Endothelial cell of umbilical vein (primary cell): ENCODE data around the gene BRCA1. TPM values are rescaled to one million over a fixed set of nuclear protein-coding genes. Genes with fewer than 3 reads are reported as not detected.
"Not testable (repeated sequence)": the region's sequence is repeated elsewhere in the genome, so short reads cannot be mapped to it uniquely, and the experiment has no call there.

Experiments used
- BruUV-seq: library from RNA; stranded (reverse); fragments of 400-500 nt; replicated peaks from 2 replicates; lab custom pipeline; 2021; lab: Mats Ljungman, UMichigan
- CTCF ChIA-PET: fragments of 300-600, 350-600 bp; sonication (Branson Sonifier 250); formaldehyde crosslinking; loops from one replicate; lab custom pipeline; 2021; ENCODE audit warnings: antibody characterized with exemption, inconsistent platforms; lab: Charles Lee
- POLR2A ChIA-PET: fragments of 300-600, 350-600 bp; sonication (Branson Sonifier 250); formaldehyde crosslinking; loops from one replicate; lab custom pipeline; 2021; ENCODE audit warnings: antibody characterized with exemption, inconsistent platforms; lab: Charles Lee
- DNase-seq: peaks from one replicate; pipeline ENCODE4 v3.0.0-alpha.2; 2011; ENCODE audit warnings: low read depth, low spot score
- FAIRE-seq: peaks from 2 replicates; lab custom pipeline; 2011; peaks lifted over from hg19 to GRCh38; lab: Jason Lieb, UNC
- H2AFZ ChIP-seq: 2 replicates; pipeline ENCODE4 v1.6.0; 2012; ENCODE audit warnings: low read depth, low read length, control low read depth, inconsistent platforms
- H3K27ac ChIP-seq: 2 replicates; pipeline ENCODE4 v1.5.1; 2011; ENCODE audit warnings: low read depth, mild to moderate bottlenecking, control low read depth, low read length, moderate library complexity; ENCODE audit not compliant: insufficient read depth
- H3K27me3 ChIP-seq, 2 experiments: 2 replicates each; pipeline versions ENCODE4 v1.6.0 to v1.6.1; 2011; ENCODE audit warnings: low read length in 2 of 2, mixed read lengths in 1 of 2; ENCODE audit not compliant: control insufficient read depth in 2 of 2, insufficient read depth in 2 of 2
- H3K36me3 ChIP-seq, 2 experiments: 2 replicates in 1 of 2; 3 replicates in 1 of 2; pipeline ENCODE4 v1.5.1; 2011; ENCODE audit warnings: low read length in 2 of 2, mild to moderate bottlenecking in 1 of 2, moderate library complexity in 1 of 2; ENCODE audit not compliant: control insufficient read depth in 2 of 2, insufficient read depth in 2 of 2; ENCODE audit errors: extremely low read depth in 1 of 2
- H3K4me1 ChIP-seq: 3 replicates; pipeline ENCODE4 v1.5.1; 2011; ENCODE audit warnings: mild to moderate bottlenecking, low read length; ENCODE audit not compliant: control insufficient read depth, insufficient read depth; ENCODE audit errors: extremely low read depth
- H3K4me2 ChIP-seq: 2 replicates; pipeline ENCODE4 v1.6.1; 2011; ENCODE audit warnings: low read length, control low read depth, mixed read lengths; ENCODE audit not compliant: insufficient read depth
- H3K4me3 ChIP-seq, 3 experiments: fragments of 200-600 bp in 1 of 3; sonication (generic), shearing (Covaris generic) in 1 of 3; replicated peaks in 1 of 3; 2 replicates each; pipeline ENCODE4 v1.5.1; 2011 to 2016; ENCODE audit warnings: control low read depth in 3 of 3, low read length in 3 of 3, mild to moderate bottlenecking in 2 of 3, inconsistent platforms in 1 of 3, low read depth in 1 of 3, moderate library complexity in 1 of 3; ENCODE audit not compliant: insufficient read depth in 1 of 3
- H3K79me2 ChIP-seq: 2 replicates; pipeline ENCODE4 v1.6.0; 2012; ENCODE audit warnings: low read length, inconsistent platforms; ENCODE audit not compliant: control insufficient read depth, insufficient read depth
- H3K9ac ChIP-seq: replicated peaks from 2 replicates; pipeline ENCODE3; 2011; ENCODE audit warnings: low read length, control low read depth; ENCODE audit not compliant: insufficient read depth; ENCODE audit errors: extremely low read depth
- H3K9me1 ChIP-seq: replicated peaks from 3 replicates; pipeline ENCODE4 v1.6.0; 2011; ENCODE audit warnings: mild to moderate bottlenecking, low read length; ENCODE audit not compliant: control insufficient read depth, insufficient read depth; ENCODE audit errors: extremely low read depth
- H3K9me3 ChIP-seq: replicated peaks from 2 replicates; pipeline ENCODE4 v1.5.1; 2012; ENCODE audit warnings: low read length, inconsistent platforms; ENCODE audit not compliant: control insufficient read depth, insufficient read depth
- H4K20me1 ChIP-seq: replicated peaks from 2 replicates; pipeline ENCODE3; 2011; ENCODE audit warnings: mild to moderate bottlenecking, low read length; ENCODE audit not compliant: control insufficient read depth, insufficient read depth; ENCODE audit errors: extremely low read depth
- MYC ChIP-seq: IDR thresholded peaks from one replicate; pipeline ENCODE4 v1.6.1; 2011; ENCODE audit warnings: mild to moderate bottlenecking, low read depth, low read length
- dilution Hi-C: fragments of 300-500 bp; cut with MboI; formaldehyde crosslinking; loops from one replicate; pipeline ENCODE4 v1.15.0; 2019; ENCODE audit warnings: low sequenced_read_pairs; ENCODE audit not compliant: extremely low pct_ligation_motif_present
- intact Hi-C: fragments of 100-400 bp; cut with micrococcal nuclease; formaldehyde crosslinking; loops from one replicate; pipeline ENCODE4 v1.10.0; 2022
- polyA plus RNA-seq, 4 experiments: library from polyadenylated mRNA; depleted of rRNA in 3 of 4; stranded (reverse) in 3 of 4; unstranded in 1 of 4; fragments of >200 nt; gene quantifications; 2 replicates each; pipeline versions ENCODE4 v1.2.1 to v1.2.3, GENCODE V29; 2011 to 2012; ENCODE audit warnings: missing spikeins in 1 of 4
- total RNA-seq: library from RNA; stranded (reverse); gene quantifications from 2 replicates; pipeline ENCODE4 v1.2.3, GENCODE V29; 2021

Gene BRCA1
- total and polyA plus RNA-seq, 2 donors (not counting 3 experiments of a cell fraction or from before 2014, with no cell fraction given) = 14.3 to 29.0 TPM

DNA sequence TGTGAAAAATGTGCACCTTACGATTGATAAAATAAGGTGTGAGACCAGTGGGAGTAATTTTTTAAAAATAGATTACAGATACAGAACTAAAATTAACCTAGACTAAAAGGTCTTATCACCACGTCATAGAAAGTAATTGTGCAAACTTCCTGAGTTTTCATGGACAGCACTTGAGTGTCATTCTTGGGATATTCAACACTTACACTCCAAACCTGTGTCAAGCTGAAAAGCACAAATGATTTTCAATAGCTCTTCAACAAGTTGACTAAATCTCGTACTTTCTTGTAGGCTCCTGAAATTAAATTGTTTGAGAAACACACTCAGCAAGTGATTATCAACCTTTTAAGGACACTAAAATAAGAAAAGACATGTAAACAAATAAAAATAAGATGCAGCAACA lies 20.5 kb downstream of the BRCA1 start:
- no peaks in the 10 kb centered on the region for H3K9me1 ChIP-seq
- no peaks in the 10 kb centered on the region for H4K20me1 ChIP-seq
- H3K27me3 ChIP-seq = no peaks in the 10 kb centered on the region
- H3K36me3 ChIP-seq = peaks cover 0 to 7% of the 10 kb centered on the region in 2 experiments
- CTCF ChIA-PET = interaction anchor here (0.5 to 0.6 kb wide), 2 partner anchors 40 to 215 kb away, joined by 3 to 4 read pairs; no protein-coding TSS in a partner anchor
- H3K27ac ChIP-seq = no peak overlapping the region
- dilution Hi-C loops = no loop called here
- POLR2A ChIA-PET = no interaction called here
- no peaks in the 10 kb centered on the region for H3K79me2 ChIP-seq
- H3K9ac ChIP-seq = no peak overlapping the region
- no peaks in the 10 kb centered on the region for H3K9me3 ChIP-seq
- FAIRE-seq (no peak), DNase-seq (no peak)
- no TSS peak for BruUV-seq
- no peak for TF ChIP-seq MYC
- intact Hi-C loops = no loop called here
- H3K4me2 ChIP-seq = no peak overlapping the region
- H3K4me1 ChIP-seq = no peaks in the 10 kb centered on the region
- no peak overlapping the region for H3K4me3 ChIP-seq
- H2AFZ ChIP-seq = no peak overlapping the region

DNA sequence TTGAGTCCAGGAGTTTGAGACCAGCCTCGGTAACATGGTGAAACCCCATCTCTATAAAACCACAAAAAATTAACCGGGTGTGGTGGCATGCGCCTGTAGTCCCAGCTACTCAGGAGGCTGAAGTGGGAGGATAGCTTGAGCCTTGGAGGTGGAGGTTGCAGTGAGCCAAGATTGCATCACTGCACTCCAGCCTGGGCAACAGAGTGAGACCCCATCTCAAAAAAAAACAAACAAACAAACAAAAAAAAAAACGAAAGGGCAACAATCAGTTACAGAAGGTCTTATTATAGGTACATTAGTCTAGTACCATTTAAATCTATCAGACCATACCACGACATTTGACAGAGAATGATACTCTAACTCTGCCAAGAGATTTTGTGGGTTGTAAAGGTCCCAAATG lies 29.8 kb downstream of the BRCA1 start:
- intact Hi-C loops = not testable (repeated sequence)

More for the DNA sequence above, 29.8 kb downstream of the BRCA1 start:
- CTCF ChIA-PET, H3K9me1 ChIP-seq, H3K9ac ChIP-seq, H3K27me3 ChIP-seq, DNase-seq, H4K20me1 ChIP-seq, H2AFZ ChIP-seq, POLR2A ChIA-PET, H3K27ac ChIP-seq, H3K9me3 ChIP-seq, H3K79me2 ChIP-seq, H3K4me1 ChIP-seq, H3K4me3 ChIP-seq, H3K4me2 ChIP-seq, FAIRE-seq, dilution Hi-C loops, BruUV-seq, H3K36me3 ChIP-seq: not testable (repeated sequence)
